Measurements from ENCODE around the gene TBL2. TPM values are rescaled to one million over a fixed set of nuclear protein-coding genes. Genes with fewer than 3 reads are reported as not detected.
"Not testable (repeated sequence)": the region's sequence is repeated elsewhere in the genome, so short reads cannot be mapped to it uniquely, and the experiment has no call there.

Gene TBL2
- total RNA-seq: 28.1 and 28.8 TPM in 2 replicates

DNA sequence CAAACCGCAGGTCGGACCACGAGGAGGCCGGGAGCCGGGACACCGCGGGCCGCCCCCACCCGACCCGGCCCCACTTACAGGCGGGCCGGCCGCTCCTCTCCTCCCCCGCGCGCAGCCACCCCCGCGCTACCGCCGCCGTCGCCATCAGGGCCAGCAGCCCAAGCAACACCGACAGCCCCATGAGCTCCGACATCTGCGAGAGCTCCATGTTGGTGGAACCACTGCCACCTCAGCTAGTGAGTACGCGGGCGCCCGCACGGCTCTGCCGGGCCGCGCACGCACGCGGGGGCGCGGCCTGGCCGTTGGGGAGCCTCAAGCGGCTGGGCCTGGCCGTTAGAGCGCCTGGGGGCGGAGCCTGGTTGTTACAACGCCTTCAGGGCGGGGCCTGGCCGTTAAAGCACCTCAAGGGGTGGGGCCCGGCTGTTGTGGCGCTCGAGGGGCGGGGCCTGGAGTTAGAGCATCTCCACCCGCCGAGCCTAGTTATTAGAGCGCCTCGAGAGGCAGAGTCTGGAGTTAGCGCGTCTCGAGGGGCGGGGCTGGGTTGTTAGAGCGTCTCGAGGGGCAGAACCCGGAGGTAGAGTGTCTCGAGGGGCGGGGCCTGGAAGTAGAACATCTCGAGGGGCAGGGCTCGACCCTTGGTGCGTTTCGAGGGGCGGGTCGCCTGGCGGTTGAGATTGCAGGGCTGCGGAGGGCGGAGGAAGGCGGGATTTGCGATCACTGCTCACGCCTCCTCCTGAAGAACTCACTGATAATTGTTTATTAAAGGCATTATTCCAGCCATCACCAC lies at the start of gene TBL2:
TSS of gene TBL2 (minus strand) at position 238 of the 787 bp plus-strand sequence. CDS start at position 208, 30 bp downstream.
- intact Hi-C loops (cut with micrococcal nuclease): loop anchor here (1.0 to 5.0 kb wide), 4 partner anchors 21 to 264 kb away; partner anchors contain the start of genes ABHD11, BAZ1B, BCL7B and METTL27

GRCh38 chr7:73626814-73627213 lies 48.4 kb upstream of the TBL2 start:
- intact Hi-C loops (cut with micrococcal nuclease): no loop called here

GRCh38 chr7:73625276-73625675 lies 46.9 kb upstream of the TBL2 start:
- intact Hi-C loops (cut with micrococcal nuclease): no loop called here

DNA sequence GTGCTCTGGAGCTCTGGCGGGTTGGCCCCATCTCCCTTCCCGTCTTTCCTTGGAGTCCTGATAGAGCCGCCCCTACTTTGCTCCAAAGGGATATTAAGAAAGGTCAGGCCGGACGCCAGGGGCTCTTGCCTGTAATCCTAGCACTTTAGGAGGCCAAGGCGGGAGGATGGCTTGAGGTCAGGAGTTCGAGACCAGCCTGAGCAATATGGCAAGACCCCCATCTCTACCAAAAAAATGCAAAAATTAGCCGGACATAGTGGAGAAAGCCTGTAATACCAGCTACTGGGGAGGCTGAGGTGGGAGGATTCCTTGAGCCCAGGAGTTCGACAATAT lies 46.3 kb upstream of the TBL2 start:
- intact Hi-C loops (cut with micrococcal nuclease): loop anchor here (1.0 to 5.0 kb wide), 2 partner anchors 43 to 93 kb away; partner anchors contain the start of genes STX1A and VPS37D

GRCh38 chr7:73623798-73624668 lies 45.7 kb upstream of the TBL2 start, which contains the start of gene MLXIPL:
MLXIPL (minus strand) TSS chr7:73624522; CDS start chr7:73624492, 30 bp downstream.
- intact Hi-C loops (cut with micrococcal nuclease): loop anchor here (1.0 to 5.0 kb wide), 2 partner anchors 43 to 93 kb away; partner anchors contain the start of genes STX1A and VPS37D

GRCh38 chr7:73622909-73623797 lies 44.8 kb upstream of the TBL2 start:
- intact Hi-C loops (cut with micrococcal nuclease): loop anchor here (5.0 kb wide), 1 partner anchor 94 kb away; the partner anchor contains the start of gene STX1A

GRCh38 chr7:73622527-73622908 lies 44.1 kb upstream of the TBL2 start:
- intact Hi-C loops (cut with micrococcal nuclease): loop anchor here (5.0 kb wide), 1 partner anchor 95 kb away; the partner anchor contains the start of gene STX1A

- intact Hi-C loops (cut with micrococcal nuclease): loop anchor here (5.0 kb wide), 1 partner anchor 96 kb away; the partner anchor contains the start of gene STX1A
These were observed 43.0 kb upstream of the TBL2 start for GRCh38 chr7:73621168-73622063.

GRCh38 chr7:73619394-73619793 lies 41.0 kb upstream of the TBL2 start:
- intact Hi-C loops (cut with micrococcal nuclease): not testable (repeated sequence)

GRCh38 chr7:73618538-73618937 lies 40.2 kb upstream of the TBL2 start:
- intact Hi-C loops (cut with micrococcal nuclease): no loop called here

- intact Hi-C loops (cut with micrococcal nuclease): not testable (repeated sequence)
These were observed 39.1 kb upstream of the TBL2 start for GRCh38 chr7:73617520-73617919.

GRCh38 chr7:73615886-73616285 lies 37.5 kb upstream of the TBL2 start:
- intact Hi-C loops (cut with micrococcal nuclease): no loop called here

DNA sequence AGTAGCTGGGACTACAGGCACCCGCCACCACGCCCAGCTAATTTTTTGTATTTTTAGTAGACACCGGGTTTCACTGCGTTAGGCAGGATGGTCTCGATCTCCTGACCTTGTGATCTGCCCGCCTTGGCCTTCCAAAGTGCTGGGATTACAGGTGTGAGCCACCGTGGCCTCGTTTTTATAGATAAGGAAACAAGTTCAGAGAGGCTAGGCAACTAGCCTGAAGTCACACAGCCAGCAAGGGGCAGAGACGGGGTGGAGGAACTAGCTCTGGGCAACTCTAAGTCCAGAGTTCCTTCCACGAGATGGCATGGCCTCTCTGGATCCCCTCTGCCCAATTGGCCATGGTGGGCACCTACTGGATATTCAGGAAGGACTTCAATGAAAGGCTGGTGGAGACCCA lies 36.6 kb upstream of the TBL2 start:
- intact Hi-C loops (cut with micrococcal nuclease): not testable (repeated sequence)

DNA sequence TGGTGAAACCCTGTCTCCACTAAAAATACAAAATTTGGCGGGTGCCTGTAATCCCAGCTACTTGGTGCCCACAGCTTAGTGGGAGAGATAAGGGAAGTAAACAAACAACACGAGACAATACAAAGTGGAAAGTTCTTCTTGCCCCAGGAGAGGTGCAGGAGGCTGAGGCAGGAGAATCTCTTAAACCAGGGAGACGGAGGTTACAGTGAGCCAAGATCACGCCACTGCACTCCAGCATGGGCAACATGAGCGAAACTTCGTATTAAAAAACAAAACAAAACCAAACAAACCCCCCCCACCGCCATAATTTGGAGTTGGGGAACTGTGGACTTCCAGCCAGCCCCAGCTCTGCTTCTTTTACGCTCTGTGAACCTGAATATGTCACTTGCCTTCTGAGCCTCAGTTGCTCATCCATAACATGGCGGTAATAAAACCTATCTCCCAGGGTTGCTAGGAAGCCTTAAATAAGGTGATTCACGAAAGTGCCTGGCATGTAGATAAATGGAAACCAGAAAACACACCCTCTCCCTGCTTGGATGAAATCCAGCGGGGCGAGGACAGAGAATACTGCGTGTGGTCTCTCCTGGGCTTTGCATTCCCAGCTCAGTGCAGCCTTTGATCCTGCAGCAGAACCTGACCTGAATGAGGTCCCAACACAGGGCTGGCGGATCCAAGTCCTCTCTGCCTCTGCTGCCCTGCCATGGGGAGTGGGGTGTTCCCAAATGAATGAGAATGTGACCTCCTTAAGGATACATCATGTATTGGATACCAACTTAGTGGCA lies 35.8 kb upstream of the TBL2 start:
- intact Hi-C loops (cut with micrococcal nuclease): no loop called here

DNA sequence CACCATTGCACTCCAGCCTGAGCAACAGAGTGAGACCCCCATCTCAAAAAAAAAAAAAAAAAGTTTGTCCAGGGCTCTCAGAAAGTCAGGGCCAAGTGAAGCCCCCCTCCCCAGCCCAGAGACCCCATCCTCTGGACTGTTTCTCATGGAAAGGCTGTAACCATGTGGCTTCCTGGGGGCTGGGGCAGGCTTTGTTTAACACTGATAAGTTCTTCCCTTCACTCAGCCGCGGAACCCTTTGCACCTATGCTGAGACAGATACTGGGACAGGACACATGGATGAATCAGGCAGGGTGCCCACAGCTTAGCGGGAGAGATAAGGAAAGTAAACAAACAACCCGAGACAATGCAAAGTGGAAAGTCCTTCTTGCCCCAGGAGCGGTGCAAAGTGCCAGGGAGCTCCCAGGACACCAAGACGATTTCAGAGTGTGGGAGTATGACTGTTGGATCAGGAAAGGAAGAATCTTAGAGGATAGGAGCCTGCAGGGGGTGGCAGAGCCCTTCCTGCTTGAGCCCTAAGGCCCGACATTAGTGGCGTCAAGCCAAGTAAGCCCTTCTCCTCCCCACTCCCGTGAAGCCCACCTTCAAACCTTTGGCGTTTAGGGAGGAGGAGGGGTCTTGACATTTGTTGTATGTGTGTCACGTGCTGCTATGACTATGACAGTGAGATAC lies 34.4 kb upstream of the TBL2 start:
- intact Hi-C loops (cut with micrococcal nuclease): no loop called here

DNA sequence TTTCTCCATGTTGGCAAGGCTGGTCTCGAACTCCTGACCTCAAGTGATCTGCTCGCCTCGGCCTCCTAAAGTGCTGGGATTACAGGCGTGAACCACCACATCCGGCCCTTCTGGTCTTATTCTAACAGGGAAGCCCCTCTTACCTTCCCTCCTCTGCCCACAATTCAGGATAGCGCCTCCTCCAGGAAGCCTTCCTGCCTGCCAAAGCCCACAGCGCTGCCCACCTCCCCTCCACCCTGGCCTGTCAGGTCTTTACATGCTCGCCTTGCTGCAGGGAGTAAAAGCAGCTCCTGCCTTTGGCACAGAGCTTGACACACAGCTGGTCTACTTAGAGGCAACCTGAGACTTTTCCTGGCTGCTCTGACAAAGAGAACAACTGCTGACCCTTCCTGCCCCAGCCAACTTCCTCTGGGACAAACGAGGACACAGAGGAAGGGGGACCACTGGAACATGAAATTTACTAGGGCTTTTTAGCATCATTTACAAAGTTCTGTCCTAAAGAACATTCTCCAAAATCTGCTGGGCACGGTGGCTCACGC lies 32.7 kb upstream of the TBL2 start:
- intact Hi-C loops (cut with micrococcal nuclease): no loop called here

GRCh38 chr7:73610105-73610504 lies 31.7 kb upstream of the TBL2 start:
- intact Hi-C loops (cut with micrococcal nuclease): no loop called here

DNA sequence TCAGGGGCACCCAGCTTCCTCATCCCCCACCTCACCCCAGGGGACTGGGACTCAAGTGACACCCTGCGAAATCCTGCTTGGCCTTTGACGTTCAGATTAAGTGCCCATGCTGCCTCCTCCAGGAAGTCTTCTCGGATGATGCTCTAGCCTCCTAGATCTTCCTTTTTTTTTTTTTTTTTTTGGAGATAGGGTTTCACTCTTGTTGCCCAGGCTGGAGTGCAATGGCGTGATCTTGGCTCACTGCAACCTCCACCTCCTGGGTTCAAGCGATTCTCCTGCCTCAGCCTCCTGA lies 29.3 kb upstream of the TBL2 start:
- intact Hi-C loops (cut with micrococcal nuclease): loop anchor here (1.0 to 5.0 kb wide), 3 partner anchors 60 to 127 kb away; partner anchors contain the start of gene VPS37D

Data from T-helper 2 cell treated with Interferon-gamma antibody and Interleukin-4, amounts not matched to agents 100 ng/mL and 5 ng/mL, for 36 hours (primary cell).